ENCODE data around the gene WDR45B. TPM values are rescaled to one million over a fixed set of nuclear protein-coding genes. Genes with fewer than 3 reads are reported as not detected.

The WDR45B gene
- total RNA-seq, 2 experiments from 2014 or later, result 49.8 to 54.3 TPM

DNA sequence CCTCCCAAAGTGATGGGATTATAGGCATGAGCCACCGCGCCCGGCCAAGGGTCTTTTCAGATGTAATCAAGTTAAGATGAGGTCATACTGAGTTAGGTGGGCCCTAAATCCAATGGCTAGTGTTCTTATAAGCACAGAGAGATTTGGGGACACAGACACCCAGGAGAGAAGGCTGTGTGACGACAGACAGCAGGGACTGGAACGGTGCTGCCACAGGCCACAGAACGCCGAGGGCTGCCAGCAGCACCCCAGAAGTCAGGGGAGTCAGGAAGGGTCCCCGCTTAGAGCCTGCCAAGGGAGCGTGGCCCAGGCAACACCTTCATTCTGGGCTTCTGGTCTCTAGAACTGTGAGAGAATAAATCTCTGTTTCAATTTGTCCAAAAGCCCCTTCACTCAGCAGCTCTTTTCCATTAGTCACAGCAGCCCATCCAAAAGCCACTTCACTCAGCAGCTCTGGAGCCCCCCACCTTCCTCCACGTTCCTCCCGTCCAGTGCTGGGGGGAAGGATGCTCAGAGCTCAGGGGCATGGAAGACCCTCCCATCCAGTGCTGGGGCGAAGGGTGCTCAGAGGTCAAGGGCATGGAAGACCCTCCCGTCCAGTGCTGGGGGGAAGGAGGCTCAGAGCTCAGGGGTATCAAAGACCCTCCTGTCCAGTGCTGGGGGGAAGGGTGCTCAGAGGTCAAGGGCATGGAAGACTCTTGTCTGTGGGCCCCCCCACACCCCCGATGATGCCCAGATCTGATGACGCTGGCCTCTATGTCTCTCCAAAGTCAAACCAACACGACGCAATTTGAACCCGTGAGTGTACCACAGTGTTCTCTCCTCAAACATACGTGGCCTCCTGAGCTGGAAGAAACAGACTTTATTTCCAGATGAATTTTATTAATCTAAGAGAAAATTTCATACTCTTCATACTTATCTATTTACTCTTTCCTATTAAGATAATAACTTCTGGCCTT lies 38.4 kb upstream of the WDR45B start:
- CTCF ChIA-PET, result no interaction called here
- H3K27me3 ChIP-seq (ENCODE audit: control insufficient read depth in 1 of 2, insufficient read depth in 2 of 2, low read length in 2 of 2), result no peaks in the 10 kb centered on the region

DNA sequence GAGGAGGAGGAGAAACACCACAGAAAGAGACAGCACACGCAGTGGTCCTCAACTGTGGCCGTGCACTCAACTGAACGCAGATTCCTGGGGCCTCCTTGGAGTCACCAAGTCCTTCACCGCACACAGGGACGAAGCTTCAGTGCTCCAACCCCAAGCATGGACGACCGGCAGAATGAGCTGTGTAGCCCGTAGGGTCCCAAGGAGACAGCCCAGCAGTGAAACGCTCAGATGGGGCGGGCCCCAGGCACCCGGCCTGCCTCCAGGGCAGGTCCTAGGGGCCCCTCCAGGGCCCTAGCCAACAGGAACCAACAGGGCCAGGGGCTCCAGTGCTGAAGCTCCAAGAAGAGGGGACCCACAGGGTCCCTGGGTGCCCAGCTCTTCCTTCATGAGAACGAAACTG lies 37.0 kb upstream of the WDR45B start:
- H3K9me3 ChIP-seq (ENCODE audit: control insufficient read depth in 1 of 2, insufficient read depth in 1 of 2, low read length in 2 of 2), result peaks cover 9 to 14% of the 10 kb centered on the region in 2 experiments
- intact Hi-C loops (cut with DNase I, micrococcal nuclease), result no loop called here
- no peak overlapping the region for H3K27ac ChIP-seq (ENCODE audit: low read depth in 1 of 2, low read length in 2 of 2)
- H3K4me3 Mint-ChIP-seq, result no peak overlapping the region
- no peak for ATAC-seq (ENCODE audit: poor library complexity)
- CTCF ChIA-PET, result no interaction called here
- no peaks in the 10 kb centered on the region for H3K27me3 ChIP-seq (ENCODE audit: control insufficient read depth in 1 of 2, insufficient read depth in 2 of 2, low read length in 2 of 2)
- H3K9me3 Mint-ChIP-seq, result no peaks in the 10 kb centered on the region
- no peak overlapping the region for H3K27ac Mint-ChIP-seq
- DNase-seq, result no peak
- POLR2A ChIA-PET, result no interaction called here
- no peaks in the 10 kb centered on the region for H3K4me1 ChIP-seq (ENCODE audit: insufficient read depth, low read length)
- H3K4me1 Mint-ChIP-seq (ENCODE audit: low read depth), result no peaks in the 10 kb centered on the region
- no peaks in the 10 kb centered on the region for H3K36me3 ChIP-seq (ENCODE audit: insufficient read depth, low read length)
- no peak for TF ChIP-seq CTCF (IDR thresholded peaks at IDR 0.05)
- H3K27me3 Mint-ChIP-seq, result no peaks in the 10 kb centered on the region
- H3K36me3 Mint-ChIP-seq (ENCODE audit: low read depth), result peaks cover 15% of the 10 kb centered on the region
- no peak overlapping the region for H3K4me3 ChIP-seq (ENCODE audit: low read length)

More for the DNA sequence above, 38.4 kb upstream of the WDR45B start:
- ATAC-seq (ENCODE audit: poor library complexity) (no peak), DNase-seq (no peak)
- no peak for TF ChIP-seq CTCF (IDR thresholded peaks at IDR 0.05)
- H3K4me1 ChIP-seq (ENCODE audit: insufficient read depth, low read length), result no peaks in the 10 kb centered on the region
- peaks cover 14% of the 10 kb centered on the region for H3K36me3 Mint-ChIP-seq (ENCODE audit: low read depth)
- POLR2A ChIA-PET, result no interaction called here
- no peak overlapping the region for H3K4me3 ChIP-seq (ENCODE audit: low read length)
- intact Hi-C loops (cut with DNase I, micrococcal nuclease), result no loop called here
- H3K9me3 ChIP-seq (ENCODE audit: control insufficient read depth in 1 of 2, insufficient read depth in 1 of 2, low read length in 2 of 2), result peaks cover 0 to 7% of the 10 kb centered on the region in 2 experiments
- H3K36me3 ChIP-seq (ENCODE audit: insufficient read depth, low read length), result no peaks in the 10 kb centered on the region
- no peak overlapping the region for H3K4me3 Mint-ChIP-seq
- no peaks in the 10 kb centered on the region for H3K9me3 Mint-ChIP-seq
- H3K27ac Mint-ChIP-seq, result no peak overlapping the region
- H3K4me1 Mint-ChIP-seq (ENCODE audit: low read depth), result no peaks in the 10 kb centered on the region
- H3K27me3 Mint-ChIP-seq, result no peaks in the 10 kb centered on the region
- H3K27ac ChIP-seq (ENCODE audit: low read depth in 1 of 2, low read length in 2 of 2), result no peak overlapping the region

- ATAC-seq (ENCODE audit: poor library complexity) (no peak), DNase-seq (no peak)
- Histone ChIP-seq H3K36me3 (ENCODE audit: insufficient read depth, low read length) (no peaks in the 10 kb centered on the region), H3K27ac (ENCODE audit: low read depth in 1 of 2, low read length in 2 of 2) (no peak overlapping the region), H3K4me1 (ENCODE audit: insufficient read depth, low read length) (no peaks in the 10 kb centered on the region), H3K27me3 (ENCODE audit: control insufficient read depth in 1 of 2, insufficient read depth in 2 of 2, low read length in 2 of 2) (no peaks in the 10 kb centered on the region), H3K9me3 (ENCODE audit: control insufficient read depth in 1 of 2, insufficient read depth in 1 of 2, low read length in 2 of 2) (peaks cover 12 to 14% of the 10 kb centered on the region in 2 experiments), H3K4me3 (ENCODE audit: low read length) (no peak overlapping the region)
- intact Hi-C loops (cut with DNase I, micrococcal nuclease), result no loop called here
- H3K27ac Mint-ChIP-seq, result no peak overlapping the region
- TF ChIP-seq CTCF (IDR thresholded peaks at IDR 0.05), result no peak
- CTCF ChIA-PET, result no interaction called here
- no peak overlapping the region for H3K4me3 Mint-ChIP-seq
- H3K9me3 Mint-ChIP-seq, result no peaks in the 10 kb centered on the region
- POLR2A ChIA-PET, result no interaction called here
- H3K4me1 Mint-ChIP-seq (ENCODE audit: low read depth), result no peaks in the 10 kb centered on the region
- H3K27me3 Mint-ChIP-seq, result no peaks in the 10 kb centered on the region
- peaks cover 10% of the 10 kb centered on the region for H3K36me3 Mint-ChIP-seq (ENCODE audit: low read depth)
Observed at GRCh38 chr17:82684228-82684841, 36.1 kb upstream of the WDR45B start.

Measured in CD4-positive, alpha-beta T cell (primary cell).